ENCODE data around the gene ITPK1. TPM values are rescaled to one million over a fixed set of nuclear protein-coding genes. Genes with fewer than 3 reads are reported as not detected.
A peak's percentile ranks its signal among the peaks of the same experiment; 100 is the strongest.

The ITPK1 gene
- total and polyA plus RNA-seq, 7 experiments from 2014 or later, result 10.2 to 71.8 (median 21.3) TPM

DNA sequence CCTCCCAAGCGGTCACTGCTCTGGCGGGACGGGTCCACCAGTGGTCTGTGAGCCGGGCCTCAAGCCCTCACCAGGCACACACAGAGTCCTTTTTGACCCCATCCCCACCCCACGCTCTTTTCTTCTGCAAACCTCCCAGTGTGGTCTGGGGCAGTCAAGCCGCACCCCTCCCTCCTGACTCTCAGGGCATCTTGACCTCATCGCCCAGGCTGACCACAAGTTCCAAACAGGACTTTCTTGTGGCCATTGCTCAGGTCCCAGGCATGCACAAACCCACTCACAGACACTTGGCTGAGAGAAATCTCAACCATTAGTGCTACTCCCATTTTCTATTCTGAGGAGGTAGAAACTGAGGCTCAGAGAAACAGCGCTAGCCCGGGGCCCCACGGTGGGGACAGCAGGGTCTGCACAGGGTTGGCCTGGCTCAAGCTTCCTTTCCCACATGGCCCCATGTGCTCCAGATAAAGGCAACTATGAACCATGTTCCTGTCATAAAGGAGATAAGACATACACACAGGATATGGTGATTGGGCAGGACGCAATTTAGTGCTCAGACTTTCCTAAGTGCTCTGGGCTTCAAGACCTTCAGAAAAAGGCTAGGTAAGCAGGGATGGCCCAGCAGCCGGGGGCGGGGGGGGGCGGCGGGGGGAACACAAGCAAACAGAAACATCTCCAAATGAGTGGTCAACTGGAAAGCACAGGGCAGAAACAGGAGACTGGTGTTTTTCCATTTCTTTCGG is 69.6 kb downstream of the ITPK1 start:
- H3K4me3 Mint-ChIP-seq, result peak overlapping the region in 2 of 10 donors; percentile 36 to 40
- no peaks in the 10 kb centered on the region for H3K27me3 Mint-ChIP-seq
- no peaks in the 10 kb centered on the region for H3K4me1 ChIP-seq (ENCODE audit: control insufficient read depth in 2 of 2, insufficient read depth in 2 of 2, low read length in 2 of 2)
- no peaks in the 10 kb centered on the region for H3K27me3 ChIP-seq (ENCODE audit: control insufficient read depth in 2 of 2, insufficient read depth in 2 of 2, low read length in 2 of 2)
- intact Hi-C loops (cut with micrococcal nuclease), result no loop called here
- CTCF ChIA-PET, result no interaction called here
- POLR2A ChIA-PET, result no interaction called here
- peaks cover 0 to 8% (median 0%) of the 10 kb centered on the region in 5 donors for H3K36me3 Mint-ChIP-seq
- peak overlapping the region in 1 of 9 donors; percentile 12 for H3K27ac Mint-ChIP-seq
- H3K9me3 Mint-ChIP-seq, result no peaks in the 10 kb centered on the region
- H3K4me3 ChIP-seq (ENCODE audit: low read length), result no peak overlapping the region
- no peak overlapping the region for H3K27ac ChIP-seq (ENCODE audit: low read depth, low read length)
- ATAC-seq (no peak), DNase-seq (no peak)
- no peaks in the 10 kb centered on the region for H3K9me3 ChIP-seq (ENCODE audit: control insufficient read depth in 2 of 3, low read length in 3 of 3)
- H3K36me3 ChIP-seq (ENCODE audit: control insufficient read depth in 2 of 3, insufficient read depth in 3 of 3, low read length in 3 of 3), result peaks cover 0 to 5% (median 0%) of the 10 kb centered on the region in 3 experiments
- H3K4me1 Mint-ChIP-seq, result peaks cover 7 to 47% (median 25%) of the 10 kb centered on the region in 7 donors

DNA sequence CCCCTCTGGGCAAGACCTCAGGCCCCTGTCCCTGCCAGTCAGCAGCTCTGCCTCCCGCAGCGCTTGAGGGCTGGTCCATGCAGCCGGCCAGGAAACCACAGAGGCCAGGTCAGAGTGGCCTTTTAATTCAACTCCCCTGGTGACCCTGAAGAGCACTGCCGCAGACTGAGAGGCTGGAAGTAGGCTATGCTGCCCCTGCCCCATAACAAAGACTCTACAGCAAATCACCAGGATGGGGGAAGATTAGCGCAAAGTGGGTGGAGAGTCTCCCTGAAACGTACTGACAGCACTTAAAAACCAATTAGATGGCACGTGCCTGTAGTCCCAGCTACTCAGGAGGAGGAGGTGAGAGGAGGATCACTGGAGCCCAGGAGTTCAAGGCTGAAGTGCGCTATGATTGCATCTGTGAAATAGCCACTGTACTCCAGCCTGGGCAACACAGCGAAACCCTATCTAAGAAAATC is 70.5 kb downstream of the ITPK1 start:
- H3K27me3 ChIP-seq (ENCODE audit: control insufficient read depth in 2 of 2, insufficient read depth in 2 of 2, low read length in 2 of 2), result no peaks in the 10 kb centered on the region
- ATAC-seq (peak; percentile 19), DNase-seq (no peak)
- H3K27ac ChIP-seq (ENCODE audit: low read depth, low read length), result no peak overlapping the region
- no peaks in the 10 kb centered on the region for H3K9me3 ChIP-seq (ENCODE audit: control insufficient read depth in 2 of 3, low read length in 3 of 3)
- ChIA-PET POLR2A (no interaction called here), CTCF (no interaction called here)
- H3K36me3 Mint-ChIP-seq, result peaks cover 0 to 5% (median 0%) of the 10 kb centered on the region in 5 donors
- H3K27ac Mint-ChIP-seq, result peak overlapping the region in 1 of 9 donors; percentile 46
- no peaks in the 10 kb centered on the region for H3K36me3 ChIP-seq (ENCODE audit: control insufficient read depth in 2 of 3, insufficient read depth in 3 of 3, low read length in 3 of 3)
- H3K4me3 Mint-ChIP-seq, result no peak overlapping the region
- no peaks in the 10 kb centered on the region for H3K27me3 Mint-ChIP-seq
- no peak overlapping the region for H3K4me3 ChIP-seq (ENCODE audit: low read length)
- no peaks in the 10 kb centered on the region for H3K9me3 Mint-ChIP-seq
- H3K4me1 Mint-ChIP-seq, result peaks cover 14 to 53% (median 27%) of the 10 kb centered on the region in 7 donors
- H3K4me1 ChIP-seq (ENCODE audit: control insufficient read depth in 2 of 2, insufficient read depth in 2 of 2, low read length in 2 of 2), result no peaks in the 10 kb centered on the region
- intact Hi-C loops (cut with micrococcal nuclease), result no loop called here

DNA sequence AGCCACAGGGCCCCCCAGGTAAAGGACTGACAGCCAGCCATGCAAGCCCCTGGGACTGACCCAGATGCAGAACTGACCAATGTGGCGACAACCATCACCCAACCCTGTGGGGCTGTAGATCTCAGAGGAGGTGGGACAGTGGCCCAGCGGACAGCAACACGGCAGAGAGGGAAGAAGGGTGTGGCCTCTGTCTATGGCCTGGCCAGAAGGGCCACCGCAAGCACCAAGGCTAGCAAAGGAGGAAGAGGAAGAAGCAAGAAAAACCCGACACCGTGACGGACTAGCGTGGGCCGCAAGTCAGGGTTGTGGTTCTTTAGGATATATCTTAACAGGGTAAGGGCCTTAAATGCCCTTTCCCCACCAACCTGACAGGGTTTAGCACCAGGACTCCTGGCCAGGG is 71.2 kb downstream of the ITPK1 start:
- Histone ChIP-seq H3K27ac (ENCODE audit: low read depth, low read length) (no peak overlapping the region), H3K4me1 (ENCODE audit: control insufficient read depth in 2 of 2, insufficient read depth in 2 of 2, low read length in 2 of 2) (no peaks in the 10 kb centered on the region), H3K4me3 (ENCODE audit: low read length) (no peak overlapping the region), H3K27me3 (ENCODE audit: control insufficient read depth in 2 of 2, insufficient read depth in 2 of 2, low read length in 2 of 2) (no peaks in the 10 kb centered on the region), H3K9me3 (ENCODE audit: control insufficient read depth in 2 of 3, low read length in 3 of 3) (no peaks in the 10 kb centered on the region), H3K36me3 (ENCODE audit: control insufficient read depth in 2 of 3, insufficient read depth in 3 of 3, low read length in 3 of 3) (no peaks in the 10 kb centered on the region)
- H3K27ac Mint-ChIP-seq, result peak overlapping the region in 2 of 9 donors; percentile 27 to 62
- intact Hi-C loops (cut with micrococcal nuclease), result no loop called here
- H3K36me3 Mint-ChIP-seq, result peaks cover 0 to 4% (median 0%) of the 10 kb centered on the region in 5 donors
- ChIA-PET CTCF (no interaction called here), POLR2A (no interaction called here)
- H3K4me1 Mint-ChIP-seq, result peaks cover 14 to 53% (median 27%) of the 10 kb centered on the region in 7 donors
- no peak for DNase-seq
- peak; percentile 81 for ATAC-seq
- peak overlapping the region in 1 of 10 donors; percentile 37 for H3K4me3 Mint-ChIP-seq
- H3K9me3 Mint-ChIP-seq, result no peaks in the 10 kb centered on the region
- no peaks in the 10 kb centered on the region for H3K27me3 Mint-ChIP-seq

GRCh38 chr14:93044121-93044520 is 71.6 kb downstream of the ITPK1 start:
- CTCF ChIA-PET, result no interaction called here
- no peak overlapping the region for H3K4me3 Mint-ChIP-seq
- DNase-seq (no peak), ATAC-seq (no peak)
- Histone ChIP-seq H3K4me1 (ENCODE audit: control insufficient read depth in 2 of 2, insufficient read depth in 2 of 2, low read length in 2 of 2) (no peaks in the 10 kb centered on the region), H3K9me3 (ENCODE audit: control insufficient read depth in 2 of 3, low read length in 3 of 3) (no peaks in the 10 kb centered on the region), H3K4me3 (ENCODE audit: low read length) (no peak overlapping the region), H3K36me3 (ENCODE audit: control insufficient read depth in 2 of 3, insufficient read depth in 3 of 3, low read length in 3 of 3) (no peaks in the 10 kb centered on the region), H3K27ac (ENCODE audit: low read depth, low read length) (no peak overlapping the region), H3K27me3 (ENCODE audit: control insufficient read depth in 2 of 2, insufficient read depth in 2 of 2, low read length in 2 of 2) (no peaks in the 10 kb centered on the region)
- peaks cover 0 to 3% (median 0%) of the 10 kb centered on the region in 5 donors for H3K36me3 Mint-ChIP-seq
- no peaks in the 10 kb centered on the region for H3K9me3 Mint-ChIP-seq
- H3K27me3 Mint-ChIP-seq, result no peaks in the 10 kb centered on the region
- intact Hi-C loops (cut with micrococcal nuclease), result no loop called here
- POLR2A ChIA-PET, result no interaction called here
- peak overlapping the region in 3 of 9 donors; percentile 27 to 62 (median 36) for H3K27ac Mint-ChIP-seq
- peaks cover 16 to 55% (median 30%) of the 10 kb centered on the region in 7 donors for H3K4me1 Mint-ChIP-seq

GRCh38 chr14:93042968-93043940 is 72.5 kb downstream of the ITPK1 start:
- H3K36me3 ChIP-seq (ENCODE audit: control insufficient read depth in 2 of 3, insufficient read depth in 3 of 3, low read length in 3 of 3), result no peaks in the 10 kb centered on the region
- Mint-ChIP-seq H3K27ac (peak overlapping the region in 4 of 9 donors; percentile 48 to 84 (median 62)), H3K27me3 (no peaks in the 10 kb centered on the region), H3K36me3 (peaks cover 0 to 3% (median 0%) of the 10 kb centered on the region in 5 donors), H3K4me1 (peaks cover 19 to 58% (median 31%) of the 10 kb centered on the region in 7 donors), H3K4me3 (no peak overlapping the region), H3K9me3 (no peaks in the 10 kb centered on the region)
- no peak overlapping the region for H3K27ac ChIP-seq (ENCODE audit: low read depth, low read length)
- CTCF ChIA-PET, result no interaction called here
- POLR2A ChIA-PET, result no interaction called here
- DNase-seq (no peak), ATAC-seq (no peak)
- H3K9me3 ChIP-seq (ENCODE audit: control insufficient read depth in 2 of 3, low read length in 3 of 3), result no peaks in the 10 kb centered on the region
- no peaks in the 10 kb centered on the region for H3K4me1 ChIP-seq (ENCODE audit: control insufficient read depth in 2 of 2, insufficient read depth in 2 of 2, low read length in 2 of 2)
- H3K4me3 ChIP-seq (ENCODE audit: low read length), result no peak overlapping the region
- no peaks in the 10 kb centered on the region for H3K27me3 ChIP-seq (ENCODE audit: control insufficient read depth in 2 of 2, insufficient read depth in 2 of 2, low read length in 2 of 2)
- intact Hi-C loops (cut with micrococcal nuclease), result no loop called here

DNA sequence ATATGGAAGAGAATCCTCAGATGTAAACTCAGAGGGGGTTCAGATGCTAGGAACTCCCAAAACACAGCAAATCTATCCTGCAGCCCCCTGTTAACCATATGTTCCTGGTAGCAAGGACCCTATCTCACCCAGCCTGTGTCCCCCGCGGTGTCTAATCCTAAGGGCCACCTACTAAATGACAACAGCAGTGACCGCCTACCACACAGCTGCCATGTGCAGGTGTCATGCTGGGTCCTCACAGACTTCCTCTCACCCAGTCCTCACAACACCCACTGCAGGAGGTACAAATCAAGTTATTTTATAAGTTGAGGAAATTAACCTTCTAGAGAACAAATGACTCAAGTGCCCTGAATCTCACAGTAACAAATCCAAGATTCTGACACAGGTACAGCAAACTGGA is 73.9 kb downstream of the ITPK1 start:
- H3K9me3 ChIP-seq (ENCODE audit: control insufficient read depth in 2 of 3, low read length in 3 of 3), result no peaks in the 10 kb centered on the region
- H3K27ac ChIP-seq (ENCODE audit: low read depth, low read length), result no peak overlapping the region
- DNase-seq (no peak), ATAC-seq (no peak)
- no peaks in the 10 kb centered on the region for H3K27me3 ChIP-seq (ENCODE audit: control insufficient read depth in 2 of 2, insufficient read depth in 2 of 2, low read length in 2 of 2)
- peak overlapping the region in 2 of 9 donors; percentile 42 to 56 for H3K27ac Mint-ChIP-seq
- no peaks in the 10 kb centered on the region for H3K36me3 ChIP-seq (ENCODE audit: control insufficient read depth in 2 of 3, insufficient read depth in 3 of 3, low read length in 3 of 3)
- H3K4me1 Mint-ChIP-seq, result peaks cover 19 to 62% (median 31%) of the 10 kb centered on the region in 7 donors
- H3K27me3 Mint-ChIP-seq, result no peaks in the 10 kb centered on the region
- no peak overlapping the region for H3K4me3 ChIP-seq (ENCODE audit: low read length)
- H3K9me3 Mint-ChIP-seq, result no peaks in the 10 kb centered on the region
- H3K36me3 Mint-ChIP-seq, result no peaks in the 10 kb centered on the region
- CTCF ChIA-PET, result no interaction called here
- intact Hi-C loops (cut with micrococcal nuclease), result no loop called here
- no peaks in the 10 kb centered on the region for H3K4me1 ChIP-seq (ENCODE audit: control insufficient read depth in 2 of 2, insufficient read depth in 2 of 2, low read length in 2 of 2)
- H3K4me3 Mint-ChIP-seq, result no peak overlapping the region
- POLR2A ChIA-PET, result no interaction called here
